ENCODE measurements around the gene SF1.

DNA sequence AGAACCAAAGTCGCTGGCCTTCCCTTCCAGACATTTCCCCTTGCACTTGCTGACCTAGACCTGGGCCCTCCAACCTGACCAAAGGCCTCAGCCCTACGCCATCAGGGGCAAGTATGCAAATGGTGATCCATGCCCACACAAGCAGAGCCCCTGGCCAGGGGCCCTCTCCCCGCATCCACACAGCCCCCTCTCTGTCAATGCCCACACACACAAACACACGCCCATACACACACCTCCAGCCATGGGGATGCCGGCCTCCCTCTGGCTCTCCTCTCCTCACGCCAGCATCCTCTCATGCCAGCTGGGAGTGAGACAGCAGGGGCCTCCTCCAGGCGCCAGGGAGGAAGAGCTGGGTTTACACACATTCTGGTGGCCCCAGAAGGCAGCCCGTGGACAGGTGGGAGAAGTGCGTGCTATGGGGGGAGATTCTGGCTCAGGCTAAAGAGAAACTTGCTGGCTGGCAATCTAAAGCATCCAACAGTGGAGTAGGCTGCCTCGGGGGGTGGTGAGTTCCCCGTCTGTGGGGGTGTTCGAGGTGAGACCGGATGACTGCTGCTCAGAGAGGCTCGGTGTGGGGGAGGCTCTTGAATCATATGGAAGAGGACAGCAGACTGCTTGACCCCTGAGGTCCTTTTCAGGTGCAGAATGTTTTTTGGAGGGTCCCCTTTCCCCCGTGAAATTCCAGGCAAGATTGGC, 60.1 kb downstream of the SF1 start:
- TF ChIP-seq EZH2 (IDR thresholded peaks at IDR 0.05; ENCODE audit: insufficient read depth, poor library complexity, severe bottlenecking) (no peak), EZH2phosphoT487 (IDR thresholded peaks at IDR 0.05; ENCODE audit: insufficient read depth, low read depth) (no peak)
